Measurements from ENCODE around the gene GLI1.
"Not testable (repeated sequence)": the region's sequence is repeated elsewhere in the genome, so short reads cannot be mapped to it uniquely, and the experiment has no call there.

GLI1 gene

DNA sequence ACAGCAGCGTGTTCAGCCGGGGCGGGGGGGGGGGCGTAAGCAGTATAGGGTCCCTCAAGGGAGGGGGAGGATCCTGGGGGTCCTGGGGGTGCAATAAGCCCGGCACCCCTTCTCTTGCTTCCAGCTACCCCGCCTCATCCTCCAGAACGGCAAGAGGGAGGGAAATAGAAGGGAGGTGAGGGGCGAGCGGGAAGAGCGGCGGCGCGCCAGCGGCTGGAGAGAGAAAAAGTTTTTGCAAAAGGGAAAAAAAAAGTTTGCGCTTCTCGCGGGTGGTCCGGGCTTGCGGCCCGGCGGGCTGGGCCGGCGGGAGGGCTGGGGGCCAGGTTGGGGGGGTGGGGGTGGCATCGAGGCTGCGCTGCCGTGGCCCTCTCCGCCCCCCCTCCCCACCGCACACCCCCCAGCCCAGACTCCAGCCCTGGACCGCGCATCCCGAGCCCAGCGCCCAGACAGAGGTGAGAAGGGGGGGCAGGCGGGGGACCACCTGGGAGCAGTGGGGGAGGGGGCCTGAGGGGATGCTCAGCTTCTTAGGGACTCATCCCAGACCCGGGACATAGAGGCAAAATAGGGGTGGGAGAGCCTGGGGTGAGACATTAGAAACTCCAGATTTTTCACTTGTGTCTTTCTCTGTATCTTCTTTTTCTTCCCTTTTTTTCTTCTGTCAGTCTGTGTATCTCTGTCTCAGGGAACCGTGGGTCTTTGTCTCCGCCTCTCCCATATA is at the start of gene GLI1:
GLI1 (plus strand) TSS at position 36 of the 718 bp plus-strand sequence. CDS start 3,907 bp downstream, outside the sequence.
- FAIRE-seq, result no peak

GRCh38 chr12:57410534-57410933 is 49.1 kb upstream of the GLI1 start:
- no peak for FAIRE-seq

DNA sequence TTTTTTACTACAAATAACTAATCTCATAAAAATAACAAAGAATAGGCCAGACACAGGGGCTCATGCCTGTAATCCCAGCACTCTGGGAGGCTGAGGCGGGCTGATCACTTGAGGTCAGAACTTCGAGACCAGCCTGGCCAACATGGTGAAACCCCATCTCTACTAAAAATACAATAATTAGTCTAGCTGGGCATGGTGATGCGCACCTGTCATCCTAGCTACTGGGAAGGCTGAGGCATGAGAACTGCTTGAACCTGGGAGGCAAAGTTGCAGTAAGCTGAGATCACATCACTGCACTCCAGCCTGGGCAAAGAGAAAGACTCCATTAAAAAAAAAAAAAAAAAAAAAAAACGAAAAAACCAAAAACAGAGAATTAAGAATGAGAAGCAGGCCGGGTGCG is 45.4 kb upstream of the GLI1 start:
- not testable (repeated sequence) for FAIRE-seq

DNA sequence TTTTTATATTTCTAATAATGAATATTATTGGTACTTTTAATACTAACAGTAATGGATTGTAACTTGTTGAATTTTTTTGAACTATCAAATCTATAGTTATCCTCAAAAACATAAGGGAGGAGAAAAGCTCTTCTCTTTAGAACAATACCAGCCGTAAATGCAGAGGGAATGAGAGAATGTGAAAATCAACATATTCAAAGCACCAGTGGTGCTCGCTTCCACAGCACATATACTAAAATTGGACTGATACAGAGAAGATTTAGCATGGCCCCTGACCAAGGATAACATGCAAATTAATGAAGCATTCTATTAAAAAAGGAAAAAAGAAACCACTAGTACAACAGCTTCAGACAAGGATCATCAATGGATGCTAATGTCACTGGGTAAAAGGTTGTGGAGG is 44.5 kb upstream of the GLI1 start:
- FAIRE-seq, result no peak

GRCh38 chr12:57416039-57416996 is 43.3 kb upstream of the GLI1 start:
- no peak for FAIRE-seq

DNA sequence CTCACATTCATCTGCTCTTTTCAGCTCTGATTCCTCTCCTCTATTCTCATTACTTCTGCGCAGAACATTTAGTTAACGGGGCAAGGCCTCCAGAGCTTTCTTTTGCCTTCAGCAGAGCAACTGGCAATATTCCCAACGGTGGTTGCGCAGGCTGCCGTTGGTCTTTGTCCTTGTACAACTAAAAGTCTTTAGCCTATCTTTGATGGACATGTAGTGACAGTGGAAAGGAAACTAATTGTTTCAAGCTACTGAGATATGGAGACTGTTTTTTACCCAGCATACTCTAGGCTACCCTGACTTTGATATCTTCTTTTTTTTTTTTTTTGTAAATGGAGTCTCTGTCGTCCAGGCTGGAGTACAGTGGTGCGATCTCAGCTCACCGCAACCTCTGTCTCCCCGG is 41.3 kb upstream of the GLI1 start:
- FAIRE-seq, result no peak

DNA sequence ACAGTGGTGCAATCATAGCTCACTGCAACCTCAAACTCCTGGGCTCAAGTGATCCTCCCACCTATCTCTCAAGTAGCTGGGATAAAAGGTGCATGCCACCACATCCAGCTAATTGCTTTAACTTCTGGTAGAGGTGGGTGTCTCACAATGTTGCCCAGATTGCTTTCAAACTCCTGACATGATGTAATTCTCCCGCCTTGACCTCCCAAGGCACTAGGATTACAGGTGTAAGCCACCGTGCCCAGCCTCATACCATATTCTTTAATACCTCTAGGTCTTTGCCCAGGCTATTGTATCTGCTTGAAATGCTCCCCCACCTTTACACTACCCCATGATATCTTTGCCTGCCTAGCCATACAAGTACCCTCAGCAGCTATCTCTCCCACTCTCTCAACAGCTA is 40.1 kb upstream of the GLI1 start:
- no peak for FAIRE-seq

- no peak for FAIRE-seq
These were observed 39.1 kb upstream of the GLI1 start for GRCh38 chr12:57420482-57420881.

- not testable (repeated sequence) for FAIRE-seq
These were observed 32.6 kb upstream of the GLI1 start for GRCh38 chr12:57426948-57427347.

DNA sequence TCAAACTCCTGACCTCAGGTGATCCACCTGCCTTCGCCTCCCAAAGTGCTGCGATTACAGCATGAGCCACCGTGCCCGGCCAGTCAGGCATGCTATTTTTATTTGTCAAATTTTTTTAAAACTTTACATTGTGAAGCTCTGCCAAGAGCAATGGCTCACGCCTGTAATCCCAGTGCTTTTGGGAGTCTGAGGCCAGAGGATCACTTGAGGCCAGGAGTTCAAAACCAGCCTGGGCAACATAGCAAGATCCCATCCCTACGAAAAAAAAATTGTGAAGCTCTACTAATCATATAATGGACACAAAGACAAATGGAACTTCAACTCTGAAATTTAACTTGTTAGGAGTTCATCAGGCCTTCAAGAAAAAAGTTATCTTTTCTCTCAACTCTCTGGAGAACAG is 30.6 kb upstream of the GLI1 start:
- no peak for FAIRE-seq

GRCh38 chr12:57429473-57430111 is 30.0 kb upstream of the GLI1 start:
- no peak for FAIRE-seq

DNA sequence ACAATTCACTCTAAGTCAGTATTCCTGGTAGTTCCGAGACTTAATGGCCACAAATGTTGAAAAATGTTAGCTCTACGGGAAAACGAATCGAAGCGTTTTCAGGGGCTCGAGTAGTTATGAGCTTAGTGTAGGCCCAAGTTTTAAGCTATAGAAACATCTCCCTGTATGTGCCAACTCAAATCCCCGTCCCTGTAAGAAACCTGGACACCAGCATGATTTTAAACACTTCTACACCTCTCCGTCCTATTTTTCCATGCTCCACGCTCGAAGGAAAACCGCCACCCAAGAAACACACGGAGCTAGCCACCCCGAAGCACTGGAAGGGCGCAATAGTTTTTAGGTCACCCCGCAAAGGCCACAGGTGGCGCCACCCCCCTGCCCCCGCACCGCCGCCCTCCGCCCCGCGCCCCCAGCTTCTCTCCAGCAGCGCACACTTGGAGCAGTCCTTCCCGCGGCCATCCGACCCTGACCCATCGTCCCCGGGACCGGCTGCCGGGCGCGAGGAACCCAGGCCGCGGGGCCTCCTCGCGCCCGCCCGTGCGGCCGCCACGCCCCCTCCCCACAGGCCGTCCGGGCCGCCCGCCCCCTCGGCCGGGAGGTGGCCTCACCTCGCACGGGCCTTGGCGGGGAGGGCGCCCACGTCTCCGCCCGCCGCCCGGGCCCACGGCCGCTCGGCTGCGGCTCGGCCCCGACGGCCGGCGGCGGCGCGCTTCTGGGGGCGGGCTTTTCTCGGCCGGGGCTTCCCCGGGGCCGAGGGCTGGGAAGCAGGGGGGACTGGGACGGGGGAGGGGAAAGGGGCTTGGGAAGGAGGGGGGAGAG is 29.3 kb upstream of the GLI1 start:
- FAIRE-seq, result no peak

DNA sequence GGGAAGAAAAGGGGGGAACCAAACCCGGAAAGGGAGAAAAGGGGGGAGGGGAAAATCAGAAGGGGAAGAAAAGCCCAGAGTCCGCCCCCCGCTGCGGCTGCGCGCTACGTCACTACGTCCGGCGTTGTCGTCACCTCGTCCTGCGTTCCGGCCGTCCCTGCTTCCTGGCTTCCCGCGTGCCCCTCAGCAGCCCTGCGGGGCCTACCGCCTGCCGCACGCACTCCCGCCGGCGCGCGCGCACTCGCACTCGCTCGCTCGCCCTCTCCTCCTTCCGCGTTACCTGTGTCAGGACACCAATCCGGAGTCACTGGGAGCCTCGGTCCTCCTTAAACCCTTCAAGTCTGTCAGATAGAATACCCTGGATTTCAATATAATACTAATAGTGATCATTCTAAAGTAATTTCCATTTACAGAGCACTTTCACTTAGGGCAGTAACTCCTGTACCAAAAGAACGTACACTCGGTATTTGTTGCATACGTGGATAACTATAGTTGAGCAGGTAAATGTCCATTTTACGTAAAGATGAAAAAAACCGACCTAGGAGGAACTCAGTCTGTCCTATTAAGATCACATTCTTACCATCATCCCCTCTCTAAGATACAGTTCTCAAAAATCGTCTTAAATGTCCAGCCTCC is 28.5 kb upstream of the GLI1 start, which contains the start of gene R3HDM2:
R3HDM2 (minus strand) TSS at position 113 of the 636 bp plus-strand sequence. CDS start 120,615 bp downstream, outside the sequence.
- FAIRE-seq, result no peak

- FAIRE-seq, result no peak
These were observed 27.9 kb upstream of the GLI1 start for GRCh38 chr12:57431654-57432188.

GRCh38 chr12:57433370-57433769 is 26.2 kb upstream of the GLI1 start:
- no peak for FAIRE-seq

- FAIRE-seq, result no peak
These were observed 24.9 kb upstream of the GLI1 start, which contains the start of gene INHBC for GRCh38 chr12:57434517-57435223. Gene INHBC, plus strand, starts transcription at chr12:57434784. Its CDS starts 103 bp downstream, at chr12:57434887.

DNA sequence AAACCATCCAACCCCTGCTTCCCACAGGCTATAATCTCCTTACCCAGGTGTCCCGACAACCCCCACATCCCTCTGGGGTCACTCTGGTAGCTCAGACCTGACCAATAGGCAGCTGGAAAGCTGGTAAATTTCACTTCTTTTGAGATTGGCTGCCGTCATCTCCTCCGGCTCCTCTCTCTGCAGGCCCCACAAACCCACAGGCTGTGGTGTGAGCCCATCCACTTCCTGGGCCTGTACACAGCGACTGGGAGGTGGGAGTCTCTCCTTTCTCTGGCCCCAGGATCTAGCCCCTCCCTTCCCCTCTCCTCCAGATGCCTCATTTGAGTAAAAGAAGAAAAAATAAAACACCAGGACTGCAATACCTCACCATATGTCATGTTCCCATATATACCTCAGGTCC is 24.3 kb upstream of the GLI1 start:
- no peak for FAIRE-seq

DNA sequence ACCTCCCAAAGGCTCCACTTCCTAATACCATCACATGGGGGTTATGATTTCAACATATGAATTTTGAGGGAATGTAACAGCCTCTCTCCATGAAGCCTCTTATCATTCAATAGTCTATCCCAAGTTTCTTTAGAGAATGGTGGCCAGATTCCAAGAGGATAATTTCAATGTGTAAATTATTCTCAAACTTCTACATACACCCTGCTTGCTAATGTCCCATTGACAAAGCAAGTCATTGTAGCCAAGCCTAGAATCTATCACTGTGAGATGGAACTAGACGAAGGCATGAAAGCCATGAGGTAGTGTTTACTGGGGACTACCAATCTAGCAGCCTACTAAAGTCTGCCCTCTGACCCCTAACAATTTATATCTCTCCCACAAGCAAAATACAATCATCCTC is 21.2 kb upstream of the GLI1 start:
- FAIRE-seq, result no peak

DNA sequence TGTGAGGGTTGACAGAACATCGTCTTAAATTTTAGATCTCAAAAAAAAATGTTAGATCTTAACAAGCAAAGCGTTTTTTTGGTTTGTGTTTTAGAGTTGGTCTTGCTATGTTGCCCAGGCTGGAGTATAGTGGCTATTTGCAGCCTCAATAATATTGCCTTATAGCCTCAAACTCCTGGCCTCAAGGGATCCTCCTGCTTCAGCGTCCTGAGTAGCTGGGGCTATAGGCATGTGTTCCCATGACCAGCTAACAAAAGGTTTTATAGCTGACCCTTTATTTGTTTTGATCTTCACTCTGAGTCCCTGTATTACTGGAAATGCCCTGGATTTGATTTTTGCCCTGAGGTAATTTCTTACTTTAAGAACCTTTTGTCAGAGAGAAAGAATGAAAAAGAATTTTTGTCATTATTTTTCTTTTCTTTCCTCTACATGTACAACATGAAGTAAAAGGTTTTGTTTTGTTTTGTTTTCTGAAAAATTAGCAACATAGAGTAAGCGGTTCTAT is 19.8 kb upstream of the GLI1 start:
- no peak for FAIRE-seq

GRCh38 chr12:57441393-57441792 is 18.2 kb upstream of the GLI1 start:
- not testable (repeated sequence) for FAIRE-seq
